Gastroesophageal sphincter (tissue), 3 donors: ENCODE measurements around the gene ASB18.

ENCODE experiments used
- EP300 ChIP-seq: sonication (generic); formaldehyde crosslinking; IDR thresholded peaks from one replicate; pipeline ENCODE4 v1.6.1; 2017; ENCODE audit warnings: antibody characterized with exemption, mild to moderate bottlenecking
- POLR2A ChIP-seq, 2 donors: fragments of 450-650 bp; IDR thresholded peaks; one replicate each; pipeline ENCODE4 v1.6.1; 2017; ENCODE audit warnings: antibody characterized with exemption in 2 of 2, mild to moderate bottlenecking in 2 of 2, moderate library complexity in 1 of 2
- POLR2AphosphoS5 ChIP-seq: sonication (generic); formaldehyde crosslinking; IDR thresholded peaks from one replicate; pipeline ENCODE4 v1.6.1; 2017; ENCODE audit warnings: antibody characterized with exemption
- TF ChIP-seq, protein P1 (sequence below), 4 experiments: fragments of 200-600 bp in 2 of 4; fragments of 450-650 bp in 2 of 4; sonication (generic) in 1 of 4; IDR thresholded peaks; one replicate each; pipeline ENCODE4 v1.5.1; 2017 to 2019; ENCODE audit warnings: antibody characterized with exemption in 4 of 4, mild to moderate bottlenecking in 2 of 4, moderate library complexity in 2 of 4

DNA sequence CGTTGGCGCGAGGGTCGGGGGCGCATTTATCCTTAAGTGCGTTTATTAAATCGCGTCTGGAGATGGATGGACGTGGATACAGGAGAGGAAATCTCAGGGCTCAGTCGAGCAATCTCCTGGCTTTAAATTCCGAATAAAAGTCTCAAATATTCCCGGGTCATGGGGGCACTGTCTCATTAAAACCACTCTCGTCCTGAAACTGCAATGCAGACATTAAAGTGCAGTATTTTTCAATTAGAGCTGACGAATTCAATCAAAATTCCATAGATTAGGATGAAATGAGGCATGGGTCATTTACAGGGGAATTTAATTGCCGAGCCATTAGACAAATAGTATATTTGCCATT, 85.3 kb downstream of the ASB18 start:
- TF ChIP-seq, protein P1, sequence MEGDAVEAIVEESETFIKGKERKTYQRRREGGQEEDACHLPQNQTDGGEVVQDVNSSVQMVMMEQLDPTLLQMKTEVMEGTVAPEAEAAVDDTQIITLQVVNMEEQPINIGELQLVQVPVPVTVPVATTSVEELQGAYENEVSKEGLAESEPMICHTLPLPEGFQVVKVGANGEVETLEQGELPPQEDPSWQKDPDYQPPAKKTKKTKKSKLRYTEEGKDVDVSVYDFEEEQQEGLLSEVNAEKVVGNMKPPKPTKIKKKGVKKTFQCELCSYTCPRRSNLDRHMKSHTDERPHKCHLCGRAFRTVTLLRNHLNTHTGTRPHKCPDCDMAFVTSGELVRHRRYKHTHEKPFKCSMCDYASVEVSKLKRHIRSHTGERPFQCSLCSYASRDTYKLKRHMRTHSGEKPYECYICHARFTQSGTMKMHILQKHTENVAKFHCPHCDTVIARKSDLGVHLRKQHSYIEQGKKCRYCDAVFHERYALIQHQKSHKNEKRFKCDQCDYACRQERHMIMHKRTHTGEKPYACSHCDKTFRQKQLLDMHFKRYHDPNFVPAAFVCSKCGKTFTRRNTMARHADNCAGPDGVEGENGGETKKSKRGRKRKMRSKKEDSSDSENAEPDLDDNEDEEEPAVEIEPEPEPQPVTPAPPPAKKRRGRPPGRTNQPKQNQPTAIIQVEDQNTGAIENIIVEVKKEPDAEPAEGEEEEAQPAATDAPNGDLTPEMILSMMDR (IDR thresholded peaks at IDR 0.05) = no peak
- TF ChIP-seq POLR2A (IDR thresholded peaks at IDR 0.05) = no peak
- no peak for TF ChIP-seq POLR2AphosphoS5
- TF ChIP-seq EP300 = no peak
